Right lobe of liver (tissue), 6 donors: Measurements from ENCODE around the gene ARL6IP4. TPM values are rescaled to one million over a fixed set of nuclear protein-coding genes. Genes with fewer than 3 reads are reported as not detected.

ENCODE experiments used
- ATAC-seq, 4 donors: fragments of 200-7000 bp; cut with Tn5 transposase; one replicate each; pipeline ENCODE4 v1.9.1; 2020; ENCODE audit warnings: mild to moderate bottlenecking in 4 of 4, moderate library complexity in 4 of 4
- DNase-seq, 3 donors: peaks; one replicate each; pipeline ENCODE4 v3.0.0-alpha.2; 2020
- H3K27ac ChIP-seq, 3 donors: fragments of 200-600 bp; one replicate each; pipeline ENCODE4 v1.8.0; 2022
- H3K27me3 ChIP-seq, 2 donors: fragments of 200-600 bp; one replicate each; pipeline ENCODE4 v1.8.0; 2022
- H3K36me3 ChIP-seq, 4 donors: fragments of 200-600 bp; sonication (generic) in 1 of 4; one replicate each; pipeline versions ENCODE4 v1.5.1 to v1.8.0; 2017 to 2022; ENCODE audit warnings: control low read depth in 1 of 4
- H3K4me1 ChIP-seq, 4 donors: fragments of 200-600 bp; sonication (generic) in 1 of 4; one replicate each; pipeline versions ENCODE4 v1.5.1 to v1.8.0; 2017 to 2022; ENCODE audit warnings: control low read depth in 1 of 4
- H3K4me3 ChIP-seq, 3 donors: fragments of 200-600 bp; one replicate each; pipeline ENCODE4 v1.8.0; 2022
- H3K9me3 ChIP-seq, 4 donors: fragments of 200-600 bp; sonication (generic) in 1 of 4; one replicate each; pipeline versions ENCODE4 v1.5.1 to v1.8.0; 2017 to 2022; ENCODE audit warnings: control low read depth in 1 of 4
- POLR2A ChIP-seq: fragments of 450-650 bp; IDR thresholded peaks from one replicate; pipeline ENCODE4 v1.6.1; 2017; ENCODE audit warnings: antibody characterized with exemption, mild to moderate bottlenecking
- WGBS: methylation state at CpG from one replicate; pipeline ENCODE4 v1.1.6; 2018; ENCODE audit warnings: low coverage, low lambda C conversion rate; ENCODE audit not compliant: insufficient coverage; ENCODE audit errors: missing lambda C conversion rate; 5-methylcytosine and 5-hydroxymethylcytosine counted together
- intact Hi-C, 2 donors: fragments of 100-400 bp; cut with DNase I; formaldehyde crosslinking; loops; one replicate each; pipeline versions ENCODE4 v1.11.2 to v1.14.1; 2022
- total RNA-seq, 6 experiments: library from RNA; depleted of rRNA in 2 of 6; stranded (reverse); fragments of >200 nt in 2 of 6; fragmentation: NEBNext Ultra II Directional in 3 of 6; extraction: Animal tissue kit (Norgen Biotek cat#: 25700) in 3 of 6; gene quantifications; one replicate each; pipeline versions ENCODE4 v1.1.0 to v1.2.4, GENCODE V29; 2016 to 2023
- TF ChIP-seq, protein P1 (sequence below), 4 donors: fragments of 200-600 bp in 3 of 4; fragments of 450-650 bp in 1 of 4; IDR thresholded peaks; one replicate each; pipeline versions ENCODE4 v1.5.1 to v1.8.0; 2016 to 2022; ENCODE audit warnings: antibody characterized with exemption in 4 of 4, mild to moderate bottlenecking in 2 of 4
- donor health status: DM: no; HTN: yes; CAD: no.
- donor health status: DM: no; HTN: no; CAD: no.
- donor health status: DM: no; HTN: no; CAD: no.
- donor health status: DM: no; HTN: yes; CAD: no.
- donor health status: DM: no; HTN: yes; CAD: no.

ARL6IP4 gene
- total RNA-seq, 6 experiments from 2014 or later: 84.7 to 146 (median 110) TPM

DNA sequence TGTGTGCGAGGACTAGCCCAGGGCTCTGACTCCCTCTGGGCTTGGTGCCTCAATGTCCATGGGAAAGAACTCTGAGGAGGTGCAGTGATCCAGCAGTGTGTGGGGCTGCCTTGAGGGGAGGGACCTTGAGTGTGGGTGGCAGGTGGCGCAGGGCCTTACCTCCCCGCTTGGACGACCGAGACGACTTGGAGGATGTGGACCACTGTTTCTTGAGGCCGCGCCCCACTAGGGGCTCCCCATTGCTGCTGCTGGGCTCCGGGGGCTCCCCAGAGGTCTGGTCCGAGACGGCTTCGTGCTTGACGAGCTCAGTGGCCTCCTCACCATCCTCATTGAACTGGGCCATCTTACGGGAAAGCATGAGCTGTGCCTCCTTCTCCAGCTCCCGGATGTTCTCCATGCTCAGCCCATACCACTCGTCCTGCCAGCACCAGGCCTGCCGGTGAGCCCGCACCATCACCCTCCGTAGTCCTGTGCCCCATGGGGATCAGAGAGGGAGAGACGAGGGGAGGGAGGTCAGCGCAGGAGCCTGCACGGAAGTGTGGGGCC, 24.7 kb downstream of the ARL6IP4 start:
- no peaks in the 10 kb centered on the region for H3K27me3 ChIP-seq
- no peak for ATAC-seq
- no peak overlapping the region for H3K4me3 ChIP-seq
- no peaks in the 10 kb centered on the region for H3K9me3 ChIP-seq
- peaks cover 0 to 20% (median 0%) of the 10 kb centered on the region in 4 donors for H3K36me3 ChIP-seq
- 100% methylated on average over 2 of the region's 22 CpGs for WGBS
- DNase-seq: no peak
- H3K27ac ChIP-seq: no peak overlapping the region
- no peaks in the 10 kb centered on the region for H3K4me1 ChIP-seq
- intact Hi-C loops: no loop called here
- TF ChIP-seq, protein P1, sequence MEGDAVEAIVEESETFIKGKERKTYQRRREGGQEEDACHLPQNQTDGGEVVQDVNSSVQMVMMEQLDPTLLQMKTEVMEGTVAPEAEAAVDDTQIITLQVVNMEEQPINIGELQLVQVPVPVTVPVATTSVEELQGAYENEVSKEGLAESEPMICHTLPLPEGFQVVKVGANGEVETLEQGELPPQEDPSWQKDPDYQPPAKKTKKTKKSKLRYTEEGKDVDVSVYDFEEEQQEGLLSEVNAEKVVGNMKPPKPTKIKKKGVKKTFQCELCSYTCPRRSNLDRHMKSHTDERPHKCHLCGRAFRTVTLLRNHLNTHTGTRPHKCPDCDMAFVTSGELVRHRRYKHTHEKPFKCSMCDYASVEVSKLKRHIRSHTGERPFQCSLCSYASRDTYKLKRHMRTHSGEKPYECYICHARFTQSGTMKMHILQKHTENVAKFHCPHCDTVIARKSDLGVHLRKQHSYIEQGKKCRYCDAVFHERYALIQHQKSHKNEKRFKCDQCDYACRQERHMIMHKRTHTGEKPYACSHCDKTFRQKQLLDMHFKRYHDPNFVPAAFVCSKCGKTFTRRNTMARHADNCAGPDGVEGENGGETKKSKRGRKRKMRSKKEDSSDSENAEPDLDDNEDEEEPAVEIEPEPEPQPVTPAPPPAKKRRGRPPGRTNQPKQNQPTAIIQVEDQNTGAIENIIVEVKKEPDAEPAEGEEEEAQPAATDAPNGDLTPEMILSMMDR (IDR thresholded peaks at IDR 0.05): no peak
- TF ChIP-seq POLR2A: no peak

DNA sequence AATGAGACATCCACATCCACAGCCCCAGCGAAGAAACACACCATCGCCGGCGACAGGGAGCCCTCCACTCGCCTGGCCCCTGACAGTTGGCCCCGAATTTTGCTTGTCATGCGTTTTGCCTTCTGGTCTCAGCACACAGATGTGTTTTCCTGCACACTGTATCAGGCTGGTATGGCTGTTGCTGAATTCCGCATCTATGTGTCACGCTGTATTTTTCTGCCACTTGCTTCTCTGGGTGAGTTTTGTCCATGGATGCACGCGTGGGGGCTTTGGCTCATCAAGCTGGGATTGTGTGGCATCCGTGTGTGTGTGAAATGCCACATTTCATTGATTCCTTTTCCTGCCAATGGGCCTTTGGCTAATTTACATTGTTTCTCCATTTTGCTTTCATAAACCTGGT, 26.5 kb downstream of the ARL6IP4 start:
- WGBS: 85% methylated on average over 12 of the region's 12 CpGs
- Histone ChIP-seq H3K27ac (no peak overlapping the region), H3K36me3 (peaks cover 0 to 20% (median under 1%) of the 10 kb centered on the region in 4 donors), H3K4me1 (no peaks in the 10 kb centered on the region), H3K9me3 (no peaks in the 10 kb centered on the region), H3K27me3 (no peaks in the 10 kb centered on the region), H3K4me3 (no peak overlapping the region)
- TF ChIP-seq, protein P1 (IDR thresholded peaks at IDR 0.05): no peak
- TF ChIP-seq POLR2A: no peak
- DNase-seq (no peak), ATAC-seq (no peak)
- intact Hi-C loops: no loop called here

DNA sequence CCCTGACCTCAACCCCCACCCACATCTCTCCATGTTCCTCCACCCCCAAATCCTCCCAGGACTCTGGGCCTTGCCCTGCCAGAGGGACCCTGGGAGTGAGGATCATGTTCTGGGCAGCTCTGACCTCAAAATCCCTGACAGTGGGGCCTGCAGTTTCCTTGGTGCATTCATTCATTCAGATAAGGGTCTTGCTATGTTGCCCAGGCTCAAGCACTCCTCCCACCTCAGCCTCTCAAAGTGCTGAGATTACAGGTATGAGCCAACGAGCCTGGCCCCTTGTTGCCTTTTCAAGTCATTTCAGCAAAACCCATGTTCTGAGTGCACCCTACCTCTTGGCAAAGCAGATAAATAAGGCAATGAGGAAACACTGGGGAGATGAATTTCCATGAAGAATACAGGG, 29.6 kb downstream of the ARL6IP4 start:
- Histone ChIP-seq H3K4me1 (no peaks in the 10 kb centered on the region), H3K27ac (no peak overlapping the region), H3K27me3 (no peaks in the 10 kb centered on the region), H3K4me3 (no peak overlapping the region), H3K9me3 (no peaks in the 10 kb centered on the region), H3K36me3 (peaks cover 0 to 11% (median 2%) of the 10 kb centered on the region in 4 donors)
- intact Hi-C loops: no loop called here
- WGBS: 100% methylated on average over 1 of the region's 1 CpG
- no peak for ATAC-seq
- no peak for DNase-seq
- TF ChIP-seq, protein P1 (IDR thresholded peaks at IDR 0.05): no peak
- TF ChIP-seq POLR2A: no peak

DNA sequence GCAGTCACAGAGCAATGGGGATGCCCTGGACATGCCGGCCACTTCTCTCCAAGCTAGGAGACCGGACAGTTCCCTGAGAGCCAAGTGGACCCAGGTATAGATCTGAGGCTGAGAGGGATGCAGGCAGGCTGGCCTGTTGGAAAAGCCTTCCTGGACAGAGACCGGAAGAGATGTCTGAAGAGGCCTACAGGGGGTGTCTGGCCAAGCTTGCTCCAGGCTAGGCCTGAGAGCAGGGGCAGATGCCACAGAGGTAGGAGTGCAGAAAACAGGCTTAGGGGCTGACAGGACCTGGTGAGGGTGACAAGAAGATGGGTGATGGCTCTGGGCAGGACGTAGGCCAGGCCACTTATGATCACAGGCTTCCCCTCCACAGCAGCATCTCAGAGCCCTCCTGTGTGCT, 30.2 kb downstream of the ARL6IP4 start:
- Histone ChIP-seq H3K27ac (no peak overlapping the region), H3K4me1 (no peaks in the 10 kb centered on the region), H3K4me3 (no peak overlapping the region), H3K9me3 (no peaks in the 10 kb centered on the region), H3K27me3 (no peaks in the 10 kb centered on the region), H3K36me3 (peaks cover 0 to 11% (median 2%) of the 10 kb centered on the region in 4 donors)
- intact Hi-C loops: no loop called here
- TF ChIP-seq, protein P1 (IDR thresholded peaks at IDR 0.05): no peak
- no peak for TF ChIP-seq POLR2A
- WGBS: 100% methylated on average over 2 of the region's 4 CpGs
- ATAC-seq (no peak), DNase-seq (no peak)

DNA sequence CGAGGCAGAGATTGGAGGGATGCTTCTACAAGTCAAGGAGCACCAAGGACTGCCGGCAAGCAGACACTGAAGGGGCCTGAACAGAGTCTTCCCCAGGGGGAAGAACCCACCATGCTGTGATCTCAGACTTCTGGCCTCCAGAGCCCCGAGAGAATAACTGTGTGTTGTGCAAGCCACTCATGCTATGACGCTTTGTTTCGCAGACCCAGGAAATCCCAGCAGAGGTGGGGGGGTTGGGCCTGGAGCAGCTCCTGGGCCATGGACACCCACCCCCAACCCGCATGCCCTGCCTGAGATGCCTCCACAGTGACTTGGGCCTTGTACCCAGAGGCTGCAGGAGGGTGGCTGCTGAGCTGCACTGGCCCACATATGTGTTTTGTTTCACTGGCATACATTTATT, 31.2 kb downstream of the ARL6IP4 start:
- Histone ChIP-seq H3K27ac (no peak overlapping the region), H3K4me3 (no peak overlapping the region), H3K4me1 (no peaks in the 10 kb centered on the region), H3K27me3 (no peaks in the 10 kb centered on the region), H3K9me3 (no peaks in the 10 kb centered on the region), H3K36me3 (peaks cover 0 to 11% (median 2%) of the 10 kb centered on the region in 4 donors)
- no peak for DNase-seq
- TF ChIP-seq, protein P1 (IDR thresholded peaks at IDR 0.05): no peak
- intact Hi-C loops: no loop called here
- 100% methylated on average over 1 of the region's 6 CpGs for WGBS
- ATAC-seq: no peak
